SK-N-SH treated with all-trans-retinoic acid at 6 μM for 48 hours (cell line): Measurements from ENCODE around the gene EMSY.
"Not testable (repeated sequence)": the region's sequence is repeated elsewhere in the genome, so short reads cannot be mapped to it uniquely, and the experiment has no call there.

Experiments used
- CREB5 ChIP-seq: fragments of 250-450 bp; sonication (Bioruptor Pico); IDR thresholded peaks from 2 replicates; pipeline ENCODE4 v1.5.1; 2020; ENCODE audit warnings: low read depth, mild to moderate bottlenecking, moderate library complexity
- CSDC2 ChIP-seq: fragments of 250-450 bp; sonication (Bioruptor Pico); IDR thresholded peaks from 2 replicates; pipeline ENCODE4 v1.5.0; 2020; ENCODE audit warnings: mild to moderate bottlenecking, moderate library complexity
- CSRNP3 ChIP-seq: fragments of 250-450 bp; sonication (Bioruptor Pico); IDR thresholded peaks from 2 replicates; pipeline ENCODE4 v1.5.1; 2021; ENCODE audit warnings: mild to moderate bottlenecking, moderate library complexity
- ESRRG ChIP-seq: fragments of 250-450 bp; sonication (Bioruptor Pico); IDR thresholded peaks from 2 replicates; pipeline ENCODE4 v1.6.1; 2021; ENCODE audit warnings: mild to moderate bottlenecking
- GLIS3 ChIP-seq: fragments of 250-450 bp; sonication (Bioruptor Pico); IDR thresholded peaks from 2 replicates; pipeline ENCODE4 v1.5.0; 2020; ENCODE audit warnings: mild to moderate bottlenecking, moderate library complexity
- ISL1 ChIP-seq: fragments of 250-450 bp; sonication (Bioruptor Pico); IDR thresholded peaks from 2 replicates; pipeline ENCODE4 v2.1.2; 2022; ENCODE audit warnings: mild to moderate bottlenecking, moderate library complexity
- OSR1 ChIP-seq: fragments of 250-450 bp; sonication (Bioruptor Pico); IDR thresholded peaks from 2 replicates; pipeline ENCODE4 v1.8.0; 2022; ENCODE audit warnings: moderate library complexity, mild to moderate bottlenecking, inconsistent platforms
- SNAI2 ChIP-seq: fragments of 250-450 bp; sonication (Bioruptor Pico); IDR thresholded peaks from 2 replicates; pipeline ENCODE4 v1.5.0; 2020; ENCODE audit warnings: mild to moderate bottlenecking, moderate library complexity
- TOX ChIP-seq: fragments of 250-450 bp; sonication (Bioruptor Pico); IDR thresholded peaks from 2 replicates; pipeline ENCODE4 v1.8.0; 2021; ENCODE audit warnings: mild to moderate bottlenecking, moderate library complexity, borderline replicate concordance
- ZC3H10 ChIP-seq: fragments of 250-450 bp; sonication (Bioruptor Pico); IDR thresholded peaks from 2 replicates; pipeline ENCODE4 v1.5.1; 2021; ENCODE audit warnings: mild to moderate bottlenecking, moderate library complexity
- ZNF70 ChIP-seq: fragments of 450-650 bp; formaldehyde crosslinking; IDR thresholded peaks from 2 replicates; pipeline ENCODE4 v1.5.0; 2020; ENCODE audit warnings: mild to moderate bottlenecking, moderate library complexity
- TF ChIP-seq, protein P1 (sequence below): fragments of 250-450 bp; sonication (Bioruptor Pico); IDR thresholded peaks from 2 replicates; pipeline ENCODE4 v1.8.0; 2021; ENCODE audit warnings: low read depth, mild to moderate bottlenecking, moderate library complexity, borderline replicate concordance
- TF ChIP-seq, protein P2 (sequence below): fragments of 250-450 bp; sonication (Bioruptor Pico); IDR thresholded peaks from 2 replicates; pipeline ENCODE4 v1.5.0; 2020; ENCODE audit warnings: mild to moderate bottlenecking, moderate library complexity

- TF ChIP-seq CREB5; ZNF70 (CRISPR knock-in tag); CSRNP3 (CRISPR knock-in tag); SNAI2 (CRISPR knock-in tag); TOX (CRISPR knock-in tag); ESRRG; ZC3H10 (CRISPR knock-in tag); CSDC2 (CRISPR knock-in tag); GLIS3 (CRISPR knock-in tag); ISL1; OSR1 (CRISPR knock-in tag): not testable (repeated sequence)
- TF ChIP-seq, protein P1, sequence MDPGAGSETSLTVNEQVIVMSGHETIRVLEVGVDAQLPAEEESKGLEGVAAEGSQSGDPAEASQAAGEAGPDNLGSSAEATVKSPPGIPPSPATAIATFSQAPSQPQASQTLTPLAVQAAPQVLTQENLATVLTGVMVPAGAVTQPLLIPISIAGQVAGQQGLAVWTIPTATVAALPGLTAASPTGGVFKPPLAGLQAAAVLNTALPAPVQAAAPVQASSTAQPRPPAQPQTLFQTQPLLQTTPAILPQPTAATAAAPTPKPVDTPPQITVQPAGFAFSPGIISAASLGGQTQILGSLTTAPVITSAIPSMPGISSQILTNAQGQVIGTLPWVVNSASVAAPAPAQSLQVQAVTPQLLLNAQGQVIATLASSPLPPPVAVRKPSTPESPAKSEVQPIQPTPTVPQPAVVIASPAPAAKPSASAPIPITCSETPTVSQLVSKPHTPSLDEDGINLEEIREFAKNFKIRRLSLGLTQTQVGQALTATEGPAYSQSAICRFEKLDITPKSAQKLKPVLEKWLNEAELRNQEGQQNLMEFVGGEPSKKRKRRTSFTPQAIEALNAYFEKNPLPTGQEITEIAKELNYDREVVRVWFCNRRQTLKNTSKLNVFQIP (CRISPR knock-in tag) = not testable (repeated sequence)
- TF ChIP-seq, protein P2, sequence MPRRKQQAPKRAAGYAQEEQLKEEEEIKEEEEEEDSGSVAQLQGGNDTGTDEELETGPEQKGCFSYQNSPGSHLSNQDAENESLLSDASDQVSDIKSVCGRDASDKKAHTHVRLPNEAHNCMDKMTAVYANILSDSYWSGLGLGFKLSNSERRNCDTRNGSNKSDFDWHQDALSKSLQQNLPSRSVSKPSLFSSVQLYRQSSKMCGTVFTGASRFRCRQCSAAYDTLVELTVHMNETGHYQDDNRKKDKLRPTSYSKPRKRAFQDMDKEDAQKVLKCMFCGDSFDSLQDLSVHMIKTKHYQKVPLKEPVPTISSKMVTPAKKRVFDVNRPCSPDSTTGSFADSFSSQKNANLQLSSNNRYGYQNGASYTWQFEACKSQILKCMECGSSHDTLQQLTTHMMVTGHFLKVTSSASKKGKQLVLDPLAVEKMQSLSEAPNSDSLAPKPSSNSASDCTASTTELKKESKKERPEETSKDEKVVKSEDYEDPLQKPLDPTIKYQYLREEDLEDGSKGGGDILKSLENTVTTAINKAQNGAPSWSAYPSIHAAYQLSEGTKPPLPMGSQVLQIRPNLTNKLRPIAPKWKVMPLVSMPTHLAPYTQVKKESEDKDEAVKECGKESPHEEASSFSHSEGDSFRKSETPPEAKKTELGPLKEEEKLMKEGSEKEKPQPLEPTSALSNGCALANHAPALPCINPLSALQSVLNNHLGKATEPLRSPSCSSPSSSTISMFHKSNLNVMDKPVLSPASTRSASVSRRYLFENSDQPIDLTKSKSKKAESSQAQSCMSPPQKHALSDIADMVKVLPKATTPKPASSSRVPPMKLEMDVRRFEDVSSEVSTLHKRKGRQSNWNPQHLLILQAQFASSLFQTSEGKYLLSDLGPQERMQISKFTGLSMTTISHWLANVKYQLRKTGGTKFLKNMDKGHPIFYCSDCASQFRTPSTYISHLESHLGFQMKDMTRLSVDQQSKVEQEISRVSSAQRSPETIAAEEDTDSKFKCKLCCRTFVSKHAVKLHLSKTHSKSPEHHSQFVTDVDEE (CRISPR knock-in tag) = not testable (repeated sequence)
Measured at GRCh38 chr11:76582471-76582870, 137.7 kb downstream of the EMSY start.
